Heart right ventricle (tissue), 16 donors: ENCODE data around the gene MYLK3. TPM values are rescaled to one million over a fixed set of nuclear protein-coding genes. Genes with fewer than 3 reads are reported as not detected.

Source experiments
- ATAC-seq, 8 donors: fragments of 200-7000 bp; cut with Tn5 transposase; one replicate each; pipeline ENCODE4 v1.9.1; 2020; ENCODE audit warnings: mild to moderate bottlenecking in 8 of 8, moderate library complexity in 8 of 8, moderate number of reproducible peaks in 1 of 8
- DNase-seq, 2 donors: peaks; one replicate each; pipeline ENCODE4 v3.0.0-alpha.2; 2020
- H3K27ac ChIP-seq, 10 donors: fragments of 200-600 bp; sonication (generic) in 2 of 10; one replicate each; pipeline versions ENCODE4 v1.5.0 to v1.8.0; 2020 to 2022; ENCODE audit warnings: mild to moderate bottlenecking in 3 of 10
- H3K27me3 ChIP-seq, 7 donors: fragments of 200-600 bp; one replicate each; pipeline ENCODE4 v1.8.0; 2021 to 2022; ENCODE audit warnings: mild to moderate bottlenecking in 2 of 7
- H3K36me3 ChIP-seq, 9 donors: fragments of 200-600 bp; sonication (generic) in 1 of 9; one replicate each; pipeline versions ENCODE4 v1.5.0 to v1.8.0; 2020 to 2022; ENCODE audit warnings: mild to moderate bottlenecking in 2 of 9
- H3K4me1 ChIP-seq, 9 donors: fragments of 200-600 bp; sonication (generic) in 1 of 9; one replicate each; pipeline versions ENCODE4 v1.5.0 to v1.8.0; 2020 to 2022; ENCODE audit warnings: mild to moderate bottlenecking in 4 of 9
- H3K4me3 ChIP-seq, 10 donors: fragments of 200-600 bp; sonication (generic) in 2 of 10; one replicate each; pipeline versions ENCODE4 v1.5.0 to v1.8.0; 2020 to 2022; ENCODE audit warnings: mild to moderate bottlenecking in 7 of 10, moderate library complexity in 2 of 10
- H3K9me3 ChIP-seq, 11 donors: fragments of 200-600 bp in 10 of 11; sonication (generic) in 2 of 11; one replicate each; pipeline versions ENCODE4 v1.5.0 to v1.8.0; 2013 to 2022; ENCODE audit warnings: mild to moderate bottlenecking in 2 of 11, control low read depth in 1 of 11, moderate library complexity in 1 of 11
- CTCF ChIP-seq, 9 donors: fragments of 200-600 bp; sonication (generic) in 2 of 9; IDR thresholded peaks; one replicate each; pipeline versions ENCODE4 v1.5.0 to v1.8.0; 2021 to 2022; ENCODE audit warnings: antibody characterized with exemption in 9 of 9, mild to moderate bottlenecking in 5 of 9, moderate library complexity in 1 of 9
- WGBS, 2 donors: extraction: QIAGEN DNeasy Blood & Tissue Kit; methylation state at CpG; one replicate each; pipeline ENCODE4 v1.1.7; 2013; ENCODE audit warnings: inconsistent platforms in 1 of 2; 5-methylcytosine and 5-hydroxymethylcytosine counted together
- intact Hi-C, 10 donors: fragments of 100-400 bp; cut with DNase I; formaldehyde crosslinking; loops; one replicate each; pipeline versions ENCODE4 v1.11.1 to v1.14.2; 2022
- polyA plus RNA-seq, 2 donors: library from polyadenylated mRNA; stranded (reverse); fragments of 200-250 nt; gene quantifications; one replicate each; pipeline ENCODE4 v1.2.3, GENCODE V29; 2013
- total RNA-seq, 10 donors: library from RNA; stranded (reverse); fragmentation: NEBNext Ultra II Directional in 3 of 10; extraction: Animal tissue kit (Norgen Biotek cat#: 25700) in 3 of 10; gene quantifications; one replicate each; pipeline versions ENCODE4 v1.2.1 to v1.2.4, GENCODE V29; 2021 to 2023
- donor health status: Arrhythmogenic right ventricular cardiomyopathy.
- donor health status: ischemic (EF 13 %, LVEDD 7.1; RV severe dilation, severe dysfunction).
- donor health status: healthy with polysubstance abuse.
- donor health status: DM: no; HTN: yes; CAD: no.
- donor health status: DM: no; HTN: no; CAD: no.
- donor health status: ischemic (EF 25% LVEDD 6.9; RV normal size, moderate dysfunction).
- donor health status: ischemic (EF 25% LVEDD 5.7; RV mildly dilated, moderate dysfunction).
- donor health status: healthy.
- donor health status: DM: yes; HTN: yes; CAD: no.
- donor health status: Ischemic cardiomyopathy.
- donor health status: ischemic (EF 35%, LVEDD 5.7; RV mildly dilated, moderate dysfunction).
- donor health status: nonischemic (EF 11% LVEDD 7.7; RV severe dilation, severe dysfunction).
- donor health status: DM: yes; HTN: yes; CAD: no.
- donor health status: PGD.
- donor health status: ischemic (EF 29% LVEDD 5.4; RV normal size, mild dysfunction).
- donor health status: nonischemic (EF 23%, LVEDD 6.1; RV moderate dilation, normal function).

The MYLK3 gene
- total and polyA plus RNA-seq, 12 donors: 63.5 to 458 (median 256) TPM

- no peaks in the 10 kb centered on the region for H3K9me3 ChIP-seq
- ATAC-seq (no peak), DNase-seq (no peak)
- H3K4me1 ChIP-seq: peaks cover 4 to 40% (median 18%) of the 10 kb centered on the region in 9 donors
- peaks cover 0 to 23% (median 0%) of the 10 kb centered on the region in 9 donors for H3K36me3 ChIP-seq
- no peaks in the 10 kb centered on the region for H3K27me3 ChIP-seq
- no peak overlapping the region for H3K4me3 ChIP-seq
- intact Hi-C loops: loop anchor here in 2 of 10 donors (10.0 kb wide), 2 partner anchors 51 to 101 kb away; partner anchors contain the start of gene MYLK3 (in 1 of the 2)
- TF ChIP-seq CTCF (IDR thresholded peaks at IDR 0.05): no peak
- no peak overlapping the region for H3K27ac ChIP-seq
- WGBS, 2 donors: 91 to 92% methylated on average over 2 of the region's 2 CpGs
These were observed 54.5 kb downstream of the MYLK3 start for GRCh38 chr16:46693598-46693997.

GRCh38 chr16:46691726-46692125 lies 56.4 kb downstream of the MYLK3 start:
- Histone ChIP-seq H3K4me3 (no peak overlapping the region), H3K27me3 (no peaks in the 10 kb centered on the region), H3K4me1 (peaks cover 9 to 50% (median 32%) of the 10 kb centered on the region in 9 donors), H3K9me3 (no peaks in the 10 kb centered on the region), H3K36me3 (peaks cover 0 to 9% (median 0%) of the 10 kb centered on the region in 9 donors), H3K27ac (no peak overlapping the region)
- intact Hi-C loops: loop anchor here in 2 of 10 donors (10.0 kb wide), 2 partner anchors 53 to 103 kb away; partner anchors contain the start of gene MYLK3 (in 1 of the 2)
- no peak for ATAC-seq
- TF ChIP-seq CTCF (IDR thresholded peaks at IDR 0.05): no peak
- DNase-seq: no peak
- 64 to 67% methylated on average over 4 of the region's 4 CpGs for WGBS, 2 donors

- no peak for TF ChIP-seq CTCF (IDR thresholded peaks at IDR 0.05)
- Histone ChIP-seq H3K4me3 (peak overlapping the region; percentile 70 to 94 (median 86)), H3K36me3 (peaks cover 0 to 2% (median 0%) of the 10 kb centered on the region in 9 donors), H3K27me3 (no peaks in the 10 kb centered on the region), H3K9me3 (no peaks in the 10 kb centered on the region), H3K27ac (peak overlapping the region in 8 of 10 donors; percentile 30 to 95 (median 90)), H3K4me1 (peaks cover 9 to 52% (median 40%) of the 10 kb centered on the region in 9 donors)
- intact Hi-C loops: loop anchor here in 2 of 10 donors (10.0 kb wide), 2 partner anchors 54 to 104 kb away; partner anchors contain the start of gene MYLK3 (in 1 of the 2)
- DNase-seq (no peak), ATAC-seq (no peak)
- 10 to 11% methylated on average over 21 of the region's 21 CpGs for WGBS, 2 donors
These were observed 57.6 kb downstream of the MYLK3 start for GRCh38 chr16:46690281-46691178.
